HL-60 (cell line): ENCODE data around the gene KCNK17.

Source experiments
- DNase-seq, 2 experiments: peaks; one replicate each; pipeline ENCODE4 v3.0.0-alpha.2; 2010 to 2020; ENCODE audit warnings: low read depth in 1 of 2, low spot score in 1 of 2
- H3K27ac ChIP-seq: fragments of 250-450 bp; sonication (Bioruptor Pico); replicated peaks from 2 replicates; pipeline ENCODE4 v1.5.1; 2020; ENCODE audit warnings: mild to moderate bottlenecking, moderate library complexity
- H3K27me3 ChIP-seq: fragments of 250-450 bp; sonication (Bioruptor Pico); 2 replicates; pipeline ENCODE4 v1.5.1; 2021; ENCODE audit warnings: mild to moderate bottlenecking, moderate library complexity; ENCODE audit not compliant: insufficient read depth, poor library complexity, severe bottlenecking
- H3K4me3 ChIP-seq: replicated peaks from 2 replicates; pipeline ENCODE4 v1.5.1; 2011; ENCODE audit warnings: mild to moderate bottlenecking, control low read depth, low read length; ENCODE audit not compliant: insufficient read depth
- GABPA ChIP-seq: IDR thresholded peaks from 2 replicates; pipeline ENCODE4 v1.6.1; 2012; ENCODE audit warnings: low read depth
- POLR2AphosphoS5 ChIP-seq: IDR thresholded peaks from 2 replicates; pipeline ENCODE4 v1.6.1; 2012; ENCODE audit warnings: low read depth
- REST ChIP-seq: IDR thresholded peaks from 2 replicates; pipeline ENCODE4 v1.6.1; 2012; ENCODE audit warnings: low read depth; ENCODE audit not compliant: insufficient replicate concordance
- SPI1 ChIP-seq: IDR thresholded peaks from 2 replicates; pipeline ENCODE4 v1.6.1; 2012; ENCODE audit warnings: low read depth, mild to moderate bottlenecking, borderline replicate concordance
- TF ChIP-seq, protein P1 (sequence below): IDR thresholded peaks from one replicate; pipeline ENCODE4 v1.5.1; 2011; ENCODE audit warnings: low read length, control low read depth, inconsistent platforms; ENCODE audit not compliant: insufficient read depth

The KCNK17 gene

DNA sequence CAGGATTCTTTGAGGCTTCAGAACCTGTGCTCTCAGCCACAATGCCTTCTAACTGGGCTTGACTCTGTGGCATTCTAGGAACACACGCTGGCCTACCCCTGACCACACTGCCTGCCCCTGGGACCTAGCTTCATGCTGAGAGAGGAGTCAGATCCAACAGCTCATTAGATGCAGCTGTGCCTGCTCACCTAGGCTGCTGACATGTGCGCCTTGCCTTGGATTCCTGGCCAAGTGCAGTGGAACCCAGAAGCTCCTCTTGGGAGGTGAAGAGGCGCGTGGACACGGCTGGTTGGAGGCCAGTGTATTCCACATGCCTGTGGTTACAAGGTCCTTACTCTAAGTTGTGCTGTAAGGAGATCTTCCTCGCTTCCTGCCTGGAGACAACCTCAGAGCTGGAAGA, 33.0 kb upstream of the KCNK17 start:
- Histone ChIP-seq H3K27ac (no peak overlapping the region), H3K4me3 (no peak overlapping the region), H3K27me3 (no peaks in the 10 kb centered on the region)
- no peak for DNase-seq
- TF ChIP-seq POLR2AphosphoS5 (no peak), REST (no peak), GABPA (no peak), SPI1 (no peak)
- TF ChIP-seq, protein P1, sequence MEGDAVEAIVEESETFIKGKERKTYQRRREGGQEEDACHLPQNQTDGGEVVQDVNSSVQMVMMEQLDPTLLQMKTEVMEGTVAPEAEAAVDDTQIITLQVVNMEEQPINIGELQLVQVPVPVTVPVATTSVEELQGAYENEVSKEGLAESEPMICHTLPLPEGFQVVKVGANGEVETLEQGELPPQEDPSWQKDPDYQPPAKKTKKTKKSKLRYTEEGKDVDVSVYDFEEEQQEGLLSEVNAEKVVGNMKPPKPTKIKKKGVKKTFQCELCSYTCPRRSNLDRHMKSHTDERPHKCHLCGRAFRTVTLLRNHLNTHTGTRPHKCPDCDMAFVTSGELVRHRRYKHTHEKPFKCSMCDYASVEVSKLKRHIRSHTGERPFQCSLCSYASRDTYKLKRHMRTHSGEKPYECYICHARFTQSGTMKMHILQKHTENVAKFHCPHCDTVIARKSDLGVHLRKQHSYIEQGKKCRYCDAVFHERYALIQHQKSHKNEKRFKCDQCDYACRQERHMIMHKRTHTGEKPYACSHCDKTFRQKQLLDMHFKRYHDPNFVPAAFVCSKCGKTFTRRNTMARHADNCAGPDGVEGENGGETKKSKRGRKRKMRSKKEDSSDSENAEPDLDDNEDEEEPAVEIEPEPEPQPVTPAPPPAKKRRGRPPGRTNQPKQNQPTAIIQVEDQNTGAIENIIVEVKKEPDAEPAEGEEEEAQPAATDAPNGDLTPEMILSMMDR: no peak

GRCh38 chr6:39344821-39345280, 30.6 kb upstream of the KCNK17 start:
- H3K27ac ChIP-seq: no peak overlapping the region
- no peaks in the 10 kb centered on the region for H3K27me3 ChIP-seq
- no peak overlapping the region for H3K4me3 ChIP-seq
- TF ChIP-seq, protein P1: no peak
- TF ChIP-seq GABPA: no peak
- no peak for TF ChIP-seq POLR2AphosphoS5
- no peak for TF ChIP-seq REST
- no peak for TF ChIP-seq SPI1
- DNase-seq: no peak

GRCh38 chr6:39343396-39343870, 29.2 kb upstream of the KCNK17 start:
- Histone ChIP-seq H3K27me3 (no peaks in the 10 kb centered on the region), H3K4me3 (no peak overlapping the region), H3K27ac (no peak overlapping the region)
- no peak for DNase-seq
- TF ChIP-seq, protein P1: no peak
- TF ChIP-seq SPI1: no peak
- no peak for TF ChIP-seq POLR2AphosphoS5
- no peak for TF ChIP-seq REST
- TF ChIP-seq GABPA: no peak
